K562 (cell line): ENCODE measurements around the gene PPCDC. TPM values are rescaled to one million over a fixed set of nuclear protein-coding genes. Genes with fewer than 3 reads are reported as not detected.
A peak's percentile ranks its signal among the peaks of the same experiment; 100 is the strongest.

Experiments
- DNMT1 ChIP-seq: fragments of 450-650 bp; IDR thresholded peaks from 2 replicates; pipeline ENCODE4 v1.6.1; 2016; ENCODE audit warnings: antibody characterized with exemption, mild to moderate bottlenecking
- FOXO4 ChIP-seq: fragments of 450-650 bp; formaldehyde crosslinking; IDR thresholded peaks from 2 replicates; pipeline ENCODE4 v1.4.0; 2020; ENCODE audit warnings: mild to moderate bottlenecking, moderate library complexity
- HOXB6 ChIP-seq: fragments of 250-450 bp; sonication (Bioruptor Pico); IDR thresholded peaks from 2 replicates; pipeline ENCODE4 v1.5.1; 2022; ENCODE audit warnings: mild to moderate bottlenecking, borderline replicate concordance
- KDM4B ChIP-seq, 2 experiments: fragments of 450-650 bp in 1 of 2; sonication (generic) in 1 of 2; IDR thresholded peaks; 2 replicates each; pipeline ENCODE4 v1.6.1; 2016 to 2017; ENCODE audit warnings: borderline replicate concordance in 2 of 2, antibody characterized with exemption in 1 of 2, low read depth in 1 of 2, mild to moderate bottlenecking in 1 of 2
- KLF16 ChIP-seq: IDR thresholded peaks from 2 replicates; pipeline ENCODE4 v1.6.1; 2016; ENCODE audit warnings: antibody characterized with exemption
- MAX ChIP-seq: sonication (generic); formaldehyde crosslinking; IDR thresholded peaks from 2 replicates; pipeline ENCODE4 v1.9.0; 2022; ENCODE audit warnings: mild to moderate bottlenecking, missing genetic modification reagents
- MITF ChIP-seq: IDR thresholded peaks from 2 replicates; pipeline ENCODE4 v1.6.1; 2014; ENCODE audit warnings: antibody characterized with exemption
- MYC ChIP-seq, 2 experiments: fragments of 250-450 bp in 1 of 2; sonication (Bioruptor Pico) in 1 of 2; IDR thresholded peaks; 2 replicates each; pipeline versions ENCODE4 v1.5.1 to v1.6.1; 2012 to 2021; ENCODE audit warnings: low read depth in 2 of 2, borderline replicate concordance in 1 of 2, improper control_type of control experiment in 1 of 2, low read length in 1 of 2, mild to moderate bottlenecking in 1 of 2, moderate library complexity in 1 of 2
- PKNOX1 ChIP-seq: fragments of 450-650 bp; IDR thresholded peaks from 2 replicates; pipeline ENCODE4 v1.6.1; 2016
- ZBTB11 ChIP-seq, 3 experiments: fragments of 200-800 bp in 1 of 3; fragments of 250-450 bp in 1 of 3; fragments of 450-650 bp in 1 of 3; sonication (Bioruptor Pico) in 1 of 3; sonication (Bioruptor generic) in 1 of 3; formaldehyde crosslinking in 1 of 3; IDR thresholded peaks; 2 replicates each; pipeline versions ENCODE4 v1.6.1 to v1.8.0; 2016 to 2022; ENCODE audit warnings: mild to moderate bottlenecking in 2 of 3, missing genetic modification characterization in 2 of 3, missing compliant biosample characterization in 1 of 3, moderate library complexity in 1 of 3
- ZC3H11A ChIP-seq: IDR thresholded peaks from 2 replicates; pipeline ENCODE4 v1.6.1; 2012; ENCODE audit warnings: low read depth, low read length, improper control_type of control experiment
- ZEB2 ChIP-seq: fragments of 450-650 bp; IDR thresholded peaks from 2 replicates; pipeline ENCODE4 v1.6.1; 2016
- ZFP91 ChIP-seq: sonication (generic); formaldehyde crosslinking; IDR thresholded peaks from 2 replicates; pipeline ENCODE4 v1.8.0; 2022; ENCODE audit warnings: mild to moderate bottlenecking, missing genetic modification reagents
- ZNF121 ChIP-seq: sonication (generic); formaldehyde crosslinking; conservative IDR thresholded peaks from 2 replicates; pipeline ENCODE4 v1.8.0; 2022; ENCODE audit warnings: missing genetic modification reagents
- ZNF274 ChIP-seq: IDR thresholded peaks from 2 replicates; pipeline ENCODE4 v1.6.1; 2011; ENCODE audit warnings: low read depth, mild to moderate bottlenecking, low read length, moderate library complexity, borderline replicate concordance
- polyA plus RNA-seq, 8 experiments: library from polyadenylated mRNA; depleted of rRNA in 4 of 8; stranded (reverse) in 5 of 8; unstranded in 3 of 8; fragments of >200 nt; fragmentation: Nextera tagmentation in 2 of 8; fragmentation: Illumina TruSeq in 1 of 8; extraction: Ambion mirVana in 2 of 8; extraction: Trizol in 1 of 8; gene quantifications; 2 replicates each; pipeline versions ENCODE4 v1.2.1 to v1.2.3, GENCODE V29; 2011 to 2014; ENCODE audit warnings: inconsistent platforms in 1 of 8, missing spikeins in 1 of 8
- total RNA-seq, 7 experiments: library from RNA; depleted of rRNA in 6 of 7; stranded (reverse); fragments of >200 nt in 6 of 7; fragmentation: Illumina TruSeq in 2 of 7; extraction: Trizol in 2 of 7; gene quantifications; 2 replicates each; pipeline versions ENCODE4 v1.2.1 to v1.2.3, GENCODE V29; 2011 to 2021; ENCODE audit warnings: low replicate concordance in 1 of 7

The PPCDC gene
- total and polyA plus RNA-seq, 9 of the 15 experiments (the other 6 are each of a cell fraction or from before 2014, with no cell fraction given), result 10.9 to 53.6 (median 16.7) TPM

GRCh38 chr15:74988007-74988800, 35.2 kb upstream of the PPCDC start (continued):
- no peak for TF ChIP-seq HOXB6
- no peak for TF ChIP-seq ZC3H11A
- no peak for TF ChIP-seq MITF
- no peak for TF ChIP-seq ZEB2
- TF ChIP-seq ZNF274, result no peak
- 0 out of 2 replicates have a peak, but pooled peaks have one; percentile 3 for TF ChIP-seq ZNF121
- no peak for TF ChIP-seq ZFP91 (CRISPR knock-in tag)
- no peak for TF ChIP-seq ZBTB11 (CRISPR knock-in tag; IDR thresholded peaks at IDR 0.05)
- no peak for TF ChIP-seq KLF16
- no peak for TF ChIP-seq KDM4B (IDR thresholded peaks at IDR 0.05; ENCODE audit: borderline replicate concordance in 2 of 2, low read depth in 1 of 2)
- no peak for TF ChIP-seq PKNOX1
- peak; percentile 29; the same call in 1 of the 2 replicates for TF ChIP-seq MAX (CRISPR knock-in tag)
- no peak for TF ChIP-seq DNMT1
- no peak for TF ChIP-seq MYC (IDR thresholded peaks at IDR 0.05; ENCODE audit: low read depth, low read length)
- TF ChIP-seq MYC (CRISPR knock-in tag; IDR thresholded peaks at IDR 0.05; ENCODE audit: borderline replicate concordance, low read depth), result no peak
- no peak for TF ChIP-seq FOXO4
